ENCODE data around the gene STRIP1. TPM values are rescaled to one million over a fixed set of nuclear protein-coding genes. Genes with fewer than 3 reads are reported as not detected.
A peak's percentile ranks its signal among the peaks of the same experiment; 100 is the strongest.

Gene STRIP1
- polyA plus RNA-seq, 2 of the 4 experiments (the other 2 are of a cell fraction): 16.4 to 16.7 TPM

DNA sequence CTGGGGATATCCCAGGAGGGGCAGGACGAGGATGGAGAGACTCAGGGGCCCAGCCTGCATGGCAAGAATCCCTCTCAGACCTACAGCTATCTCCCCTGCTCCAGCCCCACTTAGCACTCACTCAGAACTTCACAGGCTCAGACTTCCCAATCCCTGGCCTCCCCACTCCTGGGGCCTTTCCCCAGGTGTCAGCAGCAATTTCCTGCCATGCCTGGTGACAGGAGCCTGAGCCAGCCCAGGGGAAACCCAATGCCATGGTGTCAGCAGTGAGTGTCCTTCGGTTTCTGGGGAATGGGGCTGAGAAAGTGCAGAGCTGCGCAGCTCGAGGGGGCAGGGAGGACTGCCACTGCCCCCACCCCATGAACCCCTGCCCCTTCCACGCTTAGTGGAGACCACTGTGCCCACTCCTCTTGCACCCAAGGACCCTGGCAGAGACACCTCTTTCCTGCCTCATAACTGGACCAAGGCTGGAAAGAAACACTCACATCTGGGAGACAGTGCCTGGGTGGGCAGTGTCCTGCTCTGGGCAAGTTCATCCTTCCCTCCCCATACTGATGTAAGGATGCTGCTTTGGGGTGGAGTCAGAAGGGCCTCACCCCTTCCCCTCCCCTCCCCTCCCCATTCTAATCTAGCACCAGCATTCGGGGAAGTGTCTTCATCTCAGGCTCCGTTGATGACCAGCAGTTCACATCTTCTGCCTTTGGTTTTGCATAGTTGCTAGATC, 60.7 kb downstream of the STRIP1 start:
- no peak overlapping the region for H3K4me3 ChIP-seq
- ATAC-seq (no peak), DNase-seq (ENCODE audit: low read depth in 1 of 2, low spot score in 1 of 2) (no peak), FAIRE-seq (no peak)
- ChIA-PET POLR2A (no interaction called here), CTCF (interaction anchor here (8.1 kb wide), 1 partner anchor 10 kb away, joined by 75 read pairs; no protein-coding TSS in a partner anchor)
- no peak overlapping the region for H3K4me2 ChIP-seq
- 17% methylated on average over 2 of the region's 7 CpGs for WGBS (ENCODE audit: missing lambda C conversion rate)
- peaks cover 7% of the 10 kb centered on the region; the same call in 1 of the 3 replicates for H3K4me1 ChIP-seq
- H3K9me3 ChIP-seq: no peaks in the 10 kb centered on the region
- TF ChIP-seq CEBPB (IDR thresholded peaks at IDR 0.05): no peak
- TF ChIP-seq HOXB13 (CRISPR knock-in tag; IDR thresholded peaks at IDR 0.05; ENCODE audit: low read depth): no peak
- no peak overlapping the region for H3K27ac ChIP-seq

DNA sequence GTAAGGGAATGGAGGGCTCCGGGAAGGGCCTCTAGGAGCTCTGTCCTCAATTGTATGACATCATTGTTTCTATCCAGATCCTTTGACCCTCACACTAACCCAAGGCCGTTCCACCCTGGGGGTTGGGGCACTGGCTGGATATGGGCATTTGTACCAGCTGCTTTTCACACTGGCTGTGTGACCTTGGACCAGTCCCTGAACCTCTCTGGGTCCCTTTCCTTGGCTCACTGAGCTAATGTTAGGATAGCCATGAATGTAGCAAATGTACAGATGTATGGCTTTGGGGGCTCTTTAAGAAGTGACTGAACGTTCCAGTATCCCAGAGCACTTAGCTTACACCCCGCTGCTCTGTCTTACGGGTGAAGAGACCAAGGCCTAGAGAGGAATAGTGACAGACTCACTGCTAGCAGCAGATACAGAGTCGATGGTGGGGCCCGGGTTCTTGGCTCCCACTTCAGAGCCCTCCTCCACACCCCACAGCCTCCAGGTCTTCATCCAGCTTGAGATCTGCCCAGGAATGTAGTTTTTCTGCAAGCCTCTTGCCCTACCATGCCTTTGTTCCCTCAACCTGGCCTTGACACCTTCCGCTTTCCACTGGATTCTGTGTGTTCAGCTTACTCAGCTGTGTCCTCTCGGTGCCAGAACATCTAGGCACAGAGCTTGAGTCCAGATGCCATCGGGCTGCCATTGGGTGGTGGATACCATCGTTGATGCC, 63.2 kb downstream of the STRIP1 start:
- Histone ChIP-seq H3K4me2 (no peak overlapping the region), H3K4me3 (no peak overlapping the region), H3K27ac (peak overlapping the region in 1 of 2 experiments; percentile 43; a peak in 1 of 6 replicates), H3K4me1 (peaks cover 7% of the 10 kb centered on the region; the same call in 1 of the 3 replicates), H3K9me3 (no peaks in the 10 kb centered on the region)
- ATAC-seq (no peak), DNase-seq (ENCODE audit: low read depth in 1 of 2, low spot score in 1 of 2) (no peak), FAIRE-seq (no peak)
- ChIA-PET POLR2A (no interaction called here), CTCF (interaction anchor here (1.1 to 8.1 kb wide), 7 partner anchors 7 to 43 kb away, joined by 3 to 75 read pairs (median 5); no protein-coding TSS in a partner anchor)
- WGBS (ENCODE audit: missing lambda C conversion rate): 64% methylated on average over 10 of the region's 11 CpGs
- TF ChIP-seq MAZ (IDR thresholded peaks at IDR 0.05; ENCODE audit: borderline replicate concordance, low read depth, low read length) (no peak), ZC3H11A (IDR thresholded peaks at IDR 0.05) (no peak), KDM5A (IDR thresholded peaks at IDR 0.05) (no peak), RAD21 (conservative IDR thresholded peaks at IDR 0.05 in 1 of 2, IDR thresholded peaks at IDR 0.05 in 1 of 2) (no peak), ZNF302 (CRISPR knock-in tag; IDR thresholded peaks at IDR 0.05) (no peak), SMC3 (IDR thresholded peaks at IDR 0.05) (no peak), JUNB (IDR thresholded peaks at IDR 0.05) (no peak), KDM1A (IDR thresholded peaks at IDR 0.05; ENCODE audit: low read depth) (no peak), NFE2L2 (conservative IDR thresholded peaks at IDR 0.05; ENCODE audit: low read length) (no peak), FOSL2 (IDR thresholded peaks at IDR 0.05) (no peak), FOSL2 (CRISPR knock-in tag; IDR thresholded peaks at IDR 0.05) (no peak), EP300 (IDR thresholded peaks at IDR 0.05) (no peak), RARB (CRISPR knock-in tag; IDR thresholded peaks at IDR 0.05) (no peak), JUN (IDR thresholded peaks at IDR 0.05) (no peak), TFCP2L1 (CRISPR knock-in tag; IDR thresholded peaks at IDR 0.05) (no peak)
- TF ChIP-seq, protein P1, sequence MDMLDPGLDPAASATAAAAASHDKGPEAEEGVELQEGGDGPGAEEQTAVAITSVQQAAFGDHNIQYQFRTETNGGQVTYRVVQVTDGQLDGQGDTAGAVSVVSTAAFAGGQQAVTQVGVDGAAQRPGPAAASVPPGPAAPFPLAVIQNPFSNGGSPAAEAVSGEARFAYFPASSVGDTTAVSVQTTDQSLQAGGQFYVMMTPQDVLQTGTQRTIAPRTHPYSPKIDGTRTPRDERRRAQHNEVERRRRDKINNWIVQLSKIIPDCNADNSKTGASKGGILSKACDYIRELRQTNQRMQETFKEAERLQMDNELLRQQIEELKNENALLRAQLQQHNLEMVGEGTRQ (IDR thresholded peaks at IDR 0.05): no peak
- TF ChIP-seq, protein P2, sequence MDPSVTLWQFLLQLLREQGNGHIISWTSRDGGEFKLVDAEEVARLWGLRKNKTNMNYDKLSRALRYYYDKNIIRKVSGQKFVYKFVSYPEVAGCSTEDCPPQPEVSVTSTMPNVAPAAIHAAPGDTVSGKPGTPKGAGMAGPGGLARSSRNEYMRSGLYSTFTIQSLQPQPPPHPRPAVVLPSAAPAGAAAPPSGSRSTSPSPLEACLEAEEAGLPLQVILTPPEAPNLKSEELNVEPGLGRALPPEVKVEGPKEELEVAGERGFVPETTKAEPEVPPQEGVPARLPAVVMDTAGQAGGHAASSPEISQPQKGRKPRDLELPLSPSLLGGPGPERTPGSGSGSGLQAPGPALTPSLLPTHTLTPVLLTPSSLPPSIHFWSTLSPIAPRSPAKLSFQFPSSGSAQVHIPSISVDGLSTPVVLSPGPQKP (IDR thresholded peaks at IDR 0.05; ENCODE audit: low read depth, low read length): no peak
- TF ChIP-seq, protein P3, sequence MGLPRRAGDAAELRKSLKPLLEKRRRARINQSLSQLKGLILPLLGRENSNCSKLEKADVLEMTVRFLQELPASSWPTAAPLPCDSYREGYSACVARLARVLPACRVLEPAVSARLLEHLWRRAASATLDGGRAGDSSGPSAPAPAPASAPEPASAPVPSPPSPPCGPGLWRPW (IDR thresholded peaks at IDR 0.05): no peak
- TF ChIP-seq, protein P4, sequence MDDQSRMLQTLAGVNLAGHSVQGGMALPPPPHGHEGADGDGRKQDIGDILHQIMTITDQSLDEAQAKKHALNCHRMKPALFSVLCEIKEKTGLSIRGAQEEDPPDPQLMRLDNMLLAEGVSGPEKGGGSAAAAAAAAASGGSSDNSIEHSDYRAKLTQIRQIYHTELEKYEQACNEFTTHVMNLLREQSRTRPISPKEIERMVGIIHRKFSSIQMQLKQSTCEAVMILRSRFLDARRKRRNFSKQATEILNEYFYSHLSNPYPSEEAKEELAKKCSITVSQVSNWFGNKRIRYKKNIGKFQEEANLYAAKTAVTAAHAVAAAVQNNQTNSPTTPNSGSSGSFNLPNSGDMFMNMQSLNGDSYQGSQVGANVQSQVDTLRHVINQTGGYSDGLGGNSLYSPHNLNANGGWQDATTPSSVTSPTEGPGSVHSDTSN (IDR thresholded peaks at IDR 0.05): no peak
